IMR-90 (cell line): ENCODE measurements around the gene ACYP1. TPM values are rescaled to one million over a fixed set of nuclear protein-coding genes. Genes with fewer than 3 reads are reported as not detected.

Experiments
- ATAC-seq: fragments of 200-7000 bp; cut with Tn5 transposase; 2 replicates; pipeline ENCODE4 v1.9.1; 2020; ENCODE audit warnings: low read depth, mild to moderate bottlenecking, moderate library complexity
- BruUV-seq: library from RNA; stranded (reverse); fragments of 400-500 nt; replicated peaks from 2 replicates; lab custom pipeline; 2021; lab: Mats Ljungman, UMichigan
- CTCF ChIA-PET: fragments of 300-600 bp; formaldehyde crosslinking; extraction: SDS; loops from one replicate; lab custom pipeline; 2021; ENCODE audit warnings: antibody characterized with exemption; lab: Yijun Ruan, JAX
- POLR2A ChIA-PET: fragments of 300-600 bp; sonication (Branson Sonifier 250); formaldehyde crosslinking; loops from one replicate; lab custom pipeline; 2022; ENCODE audit warnings: antibody characterized with exemption; ENCODE audit not compliant: unreplicated experiment; lab: Charles Lee
- DNase-seq: peaks from one replicate; pipeline ENCODE4 v3.0.0; 2013
- H2AFZ ChIP-seq: replicated peaks from 2 replicates; pipeline ENCODE3; 2013; ENCODE audit warnings: low read length, mild to moderate bottlenecking; ENCODE audit not compliant: poor library complexity
- H2AK5ac ChIP-seq: 2 replicates; pipeline ENCODE4 v1.6.1; 2013; ENCODE audit warnings: low read depth, low read length, inconsistent platforms
- H2AK9ac ChIP-seq: replicated peaks from 2 replicates; pipeline ENCODE3; 2013; ENCODE audit warnings: mild to moderate bottlenecking, low read depth, low read length, moderate library complexity; ENCODE audit not compliant: poor library complexity
- H2BK120ac ChIP-seq: 2 replicates; pipeline ENCODE4 v1.6.1; 2013; ENCODE audit warnings: low read depth, low read length, inconsistent platforms
- H2BK15ac ChIP-seq: 3 replicates; pipeline ENCODE4 v1.6.1; 2013; ENCODE audit warnings: low read depth, low read length, inconsistent platforms
- H2BK20ac ChIP-seq: 2 replicates; pipeline ENCODE4 v1.6.1; 2013; ENCODE audit warnings: low read depth, mild to moderate bottlenecking, inconsistent platforms, low read length, moderate library complexity
- H2BK5ac ChIP-seq: 2 replicates; pipeline ENCODE4 v1.6.1; 2013; ENCODE audit warnings: mild to moderate bottlenecking, low read depth, low read length, inconsistent platforms; ENCODE audit not compliant: poor library complexity, severe bottlenecking
- H3K14ac ChIP-seq: replicated peaks from 2 replicates; pipeline ENCODE4 v1.6.1; 2013; ENCODE audit warnings: low read depth, low read length, inconsistent platforms
- H3K18ac ChIP-seq: 2 replicates; pipeline ENCODE4 v1.6.1; 2013; ENCODE audit warnings: low read depth, low read length, control low read depth
- H3K23ac ChIP-seq: 2 replicates; pipeline ENCODE4 v1.6.1; 2013; ENCODE audit warnings: low read depth, low read length, inconsistent platforms
- H3K27ac ChIP-seq: 2 replicates; pipeline ENCODE4 v1.5.1; 2013; ENCODE audit warnings: mild to moderate bottlenecking, control low read depth, low read length; ENCODE audit not compliant: insufficient read depth
- H3K27me3 ChIP-seq: 2 replicates; pipeline ENCODE4 v1.6.1; 2013; ENCODE audit warnings: low read length; ENCODE audit not compliant: control insufficient read depth, insufficient read depth
- H3K36me3 ChIP-seq: 2 replicates; pipeline ENCODE4 v1.6.1; 2013; ENCODE audit warnings: low read length, mixed read lengths; ENCODE audit not compliant: control insufficient read depth, insufficient read depth
- H3K4ac ChIP-seq: 2 replicates; pipeline ENCODE4 v1.6.1; 2013; ENCODE audit warnings: low read depth, low read length, inconsistent platforms
- H3K4me1 ChIP-seq: 2 replicates; pipeline ENCODE4 v1.6.1; 2013; ENCODE audit warnings: low read length, mixed read lengths; ENCODE audit not compliant: control insufficient read depth, insufficient read depth
- H3K4me2 ChIP-seq: 2 replicates; pipeline ENCODE4 v1.6.1; 2013; ENCODE audit warnings: low read depth, mild to moderate bottlenecking, control low read depth, low read length, moderate library complexity
- H3K4me3 ChIP-seq: 2 replicates; pipeline ENCODE4 v1.5.1; 2013; ENCODE audit warnings: low read depth, mild to moderate bottlenecking, control low read depth, low read length, moderate library complexity; ENCODE audit not compliant: insufficient read depth
- H3K56ac ChIP-seq: 2 replicates; pipeline ENCODE4 v1.6.1; 2013; ENCODE audit warnings: low read length, inconsistent platforms; ENCODE audit not compliant: insufficient read depth; ENCODE audit errors: extremely low read depth
- H3K79me1 ChIP-seq, 2 experiments: 2 replicates each; pipeline ENCODE4 v1.6.1; 2013; ENCODE audit warnings: low read length in 2 of 2, inconsistent platforms in 1 of 2, low read depth in 1 of 2
- H3K9ac ChIP-seq: 2 replicates; pipeline ENCODE4 v1.6.1; 2013; ENCODE audit warnings: low read depth, low read length, control low read depth
- H3K9me1 ChIP-seq: 2 replicates; pipeline ENCODE4 v1.6.1; 2013; ENCODE audit warnings: low read length, inconsistent platforms; ENCODE audit not compliant: insufficient read depth
- H3K9me3 ChIP-seq: 2 replicates; pipeline ENCODE4 v1.6.1; 2013; ENCODE audit warnings: low read length; ENCODE audit not compliant: control insufficient read depth, insufficient read depth
- H4K20me1 ChIP-seq: 2 replicates; pipeline ENCODE4 v1.6.1; 2013; ENCODE audit warnings: low read length, inconsistent platforms; ENCODE audit not compliant: insufficient read depth
- H4K5ac ChIP-seq: 2 replicates; pipeline ENCODE4 v1.6.1; 2013; ENCODE audit warnings: mild to moderate bottlenecking, low read depth, low read length, control low read depth
- H4K8ac ChIP-seq, 2 experiments: 2 replicates each; pipeline ENCODE4 v1.6.1; 2013; ENCODE audit warnings: low read depth in 2 of 2, low read length in 2 of 2, control low read depth in 1 of 2, inconsistent platforms in 1 of 2
- H4K91ac ChIP-seq: 2 replicates; pipeline ENCODE4 v1.6.1; 2013; ENCODE audit warnings: low read depth, low read length, inconsistent platforms; ENCODE audit not compliant: insufficient read depth
- BHLHE40 ChIP-seq: fragments of 150-350 bp; IDR thresholded peaks from 2 replicates; pipeline ENCODE4 v1.6.1; 2016; ENCODE audit warnings: mild to moderate bottlenecking, low read depth, low read length
- CEBPB ChIP-seq: IDR thresholded peaks from 2 replicates; pipeline ENCODE4 v1.6.1; 2012; ENCODE audit warnings: low read depth, low read length, improper control_type of control experiment
- CHD1 ChIP-seq: IDR thresholded peaks from 2 replicates; pipeline ENCODE4 v1.6.1; 2012; ENCODE audit warnings: low read depth, low read length, improper control_type of control experiment
- FOS ChIP-seq: fragments of 150-350 bp; IDR thresholded peaks from 2 replicates; pipeline ENCODE4 v1.6.1; 2016; ENCODE audit warnings: low read depth, low read length
- MAFK ChIP-seq: IDR thresholded peaks from 2 replicates; pipeline ENCODE4 v1.6.1; 2012; ENCODE audit warnings: low read depth, low read length, improper control_type of control experiment
- MAZ ChIP-seq: IDR thresholded peaks from 2 replicates; pipeline ENCODE4 v1.6.1; 2012; ENCODE audit warnings: low read depth, mild to moderate bottlenecking, low read length, improper control_type of control experiment, moderate library complexity, borderline replicate concordance
- MXI1 ChIP-seq: IDR thresholded peaks from 2 replicates; pipeline ENCODE4 v1.6.1; 2012; ENCODE audit warnings: low read depth, mild to moderate bottlenecking, low read length, moderate library complexity, borderline replicate concordance
- NFE2L2 ChIP-seq: fragments of 150-350 bp; IDR thresholded peaks from 2 replicates; pipeline ENCODE4 v1.6.1; 2016; ENCODE audit warnings: low read depth, mild to moderate bottlenecking, low read length
- POLR2A ChIP-seq: IDR thresholded peaks from 2 replicates; pipeline ENCODE4 v1.6.1; 2012; ENCODE audit warnings: mild to moderate bottlenecking, low read depth, low read length
- RAD21 ChIP-seq: IDR thresholded peaks from 2 replicates; pipeline ENCODE4 v1.6.1; 2012; ENCODE audit warnings: low read length, improper control_type of control experiment
- RCOR1 ChIP-seq: IDR thresholded peaks from 2 replicates; pipeline ENCODE4 v1.6.1; 2012; ENCODE audit warnings: mild to moderate bottlenecking, low read length, improper control_type of control experiment; ENCODE audit not compliant: insufficient replicate concordance
- RFX5 ChIP-seq: IDR thresholded peaks from 2 replicates; pipeline ENCODE4 v1.8.0; 2012; ENCODE audit warnings: low read depth, mild to moderate bottlenecking, low read length, moderate library complexity
- SMC3 ChIP-seq: fragments of 150-350 bp; IDR thresholded peaks from 2 replicates; pipeline ENCODE4 v1.6.1; 2016; ENCODE audit warnings: low read depth, mild to moderate bottlenecking, antibody characterized with exemption, low read length, moderate library complexity
- WGBS, 2 experiments: methylation state at CpG; one replicate each; pipeline versions ENCODE4 v1.1.5 to v1.1.7; 2013; ENCODE audit warnings: missing lambda C conversion rate in 2 of 2; ENCODE audit not compliant: insufficient read length in 1 of 2; ENCODE audit errors: extremely low coverage in 2 of 2; 5-methylcytosine and 5-hydroxymethylcytosine counted together
- dilution Hi-C: fragments of 300-500 bp; cut with HindIII; formaldehyde crosslinking; loops from one replicate; pipeline ENCODE4 v1.14.3; 2018; ENCODE audit warnings: low sequenced_read_pairs; ENCODE audit not compliant: unreplicated experiment
- in situ Hi-C: fragments of 300-500 bp; cut with MboI; formaldehyde crosslinking; loops from 3 replicates; pipeline ENCODE4 v1.14.3; 2019; ENCODE audit warnings: low sequenced_read_pairs, inconsistent platforms, mixed read lengths
- intact Hi-C: fragments of 100-400 bp; cut with micrococcal nuclease; formaldehyde crosslinking; loops from 2 replicates; pipeline ENCODE4 v1.10.0; 2022
- polyA plus RNA-seq, 3 experiments: library from polyadenylated mRNA; depleted of rRNA; stranded (reverse); fragments of >200 nt; gene quantifications; 2 replicates each; pipeline ENCODE4 v1.2.3, GENCODE V29; 2012; ENCODE audit warnings: low replicate concordance in 1 of 3
- total RNA-seq: library from RNA; depleted of rRNA; stranded (reverse); fragments of >200 nt; gene quantifications from 2 replicates; pipeline ENCODE4 v1.2.3, GENCODE V29; 2012
- TF ChIP-seq, protein P1 (sequence below): fragments of 150-350 bp; IDR thresholded peaks from 2 replicates; pipeline ENCODE4 v1.6.1; 2016; ENCODE audit warnings: low read depth, mild to moderate bottlenecking, low read length, moderate library complexity, borderline replicate concordance
- TF ChIP-seq, protein P2 (sequence below): conservative IDR thresholded peaks from 2 replicates; pipeline ENCODE4 v1.5.1; 2012; ENCODE audit warnings: mild to moderate bottlenecking, low read depth, low read length, improper control_type of control experiment
- TF ChIP-seq, protein P3 (sequence below): fragments of 150-350 bp; IDR thresholded peaks from 2 replicates; pipeline ENCODE4 v1.6.1; 2017; ENCODE audit warnings: mild to moderate bottlenecking, antibody characterized with exemption, low read length, low read depth

The ACYP1 gene
- total and polyA plus RNA-seq, 2 of the 4 experiments (the other 2 are of a cell fraction): 4.1 to 24.0 TPM

DNA sequence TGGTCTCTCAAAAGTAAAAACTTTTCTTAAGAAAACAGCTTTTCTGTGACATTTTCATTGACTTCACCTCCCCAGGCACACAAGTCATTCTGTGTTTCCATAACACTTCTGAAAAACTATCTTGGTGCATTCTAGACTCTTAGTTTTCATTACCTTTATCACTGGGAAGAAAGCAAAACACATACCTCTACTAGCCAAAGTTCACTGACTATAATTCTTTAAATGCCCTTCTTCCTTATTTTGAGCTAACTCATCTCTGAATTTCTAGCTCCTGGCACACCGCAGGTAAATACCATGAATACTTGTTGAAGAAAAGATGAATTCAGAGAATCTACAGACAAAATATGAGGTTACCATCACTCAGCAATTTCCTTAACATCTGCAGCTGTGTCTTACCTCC, 33.7 kb downstream of the ACYP1 start:
- Histone ChIP-seq H3K4me2 (no peak overlapping the region), H3K56ac (no peak overlapping the region), H4K8ac (no peak overlapping the region), H3K36me3 (peaks cover 12% of the 10 kb centered on the region), H3K18ac (no peak overlapping the region), H3K27ac (no peak overlapping the region), H3K14ac (no peak overlapping the region), H2BK15ac (no peak overlapping the region), H2AK5ac (no peak overlapping the region), H3K4me3 (no peak overlapping the region), H4K20me1 (no peaks in the 10 kb centered on the region), H3K9ac (no peak overlapping the region), H2AK9ac (no peak overlapping the region), H4K91ac (no peak overlapping the region), H3K23ac (no peak overlapping the region), H2BK5ac (no peak overlapping the region), H3K4ac (no peak overlapping the region), H2BK20ac (no peak overlapping the region), H2AFZ (no peak overlapping the region), H2BK120ac (no peak overlapping the region), H3K9me1 (peaks cover 5% of the 10 kb centered on the region; the same call in 1 of the 2 replicates), H3K27me3 (no peaks in the 10 kb centered on the region), H3K9me3 (no peaks in the 10 kb centered on the region), H3K79me1 (no peaks in the 10 kb centered on the region), H3K4me1 (no peaks in the 10 kb centered on the region), H4K5ac (no peak overlapping the region)
- BruUV-seq: no TSS peak
- POLR2A ChIA-PET: no interaction called here
- DNase-seq (no peak), ATAC-seq (no peak)
- CTCF ChIA-PET: no interaction called here
- no CpG with 5 or more reads among the region's 1 CpG for WGBS, 2 experiments
- no peak for TF ChIP-seq RAD21
- TF ChIP-seq FOS: no peak
- TF ChIP-seq, protein P1, sequence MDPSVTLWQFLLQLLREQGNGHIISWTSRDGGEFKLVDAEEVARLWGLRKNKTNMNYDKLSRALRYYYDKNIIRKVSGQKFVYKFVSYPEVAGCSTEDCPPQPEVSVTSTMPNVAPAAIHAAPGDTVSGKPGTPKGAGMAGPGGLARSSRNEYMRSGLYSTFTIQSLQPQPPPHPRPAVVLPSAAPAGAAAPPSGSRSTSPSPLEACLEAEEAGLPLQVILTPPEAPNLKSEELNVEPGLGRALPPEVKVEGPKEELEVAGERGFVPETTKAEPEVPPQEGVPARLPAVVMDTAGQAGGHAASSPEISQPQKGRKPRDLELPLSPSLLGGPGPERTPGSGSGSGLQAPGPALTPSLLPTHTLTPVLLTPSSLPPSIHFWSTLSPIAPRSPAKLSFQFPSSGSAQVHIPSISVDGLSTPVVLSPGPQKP: no peak
- TF ChIP-seq MAZ: no peak
- TF ChIP-seq RFX5: no peak
- TF ChIP-seq RCOR1: no peak
- no peak for TF ChIP-seq BHLHE40
- no peak for TF ChIP-seq SMC3
- TF ChIP-seq, protein P2, sequence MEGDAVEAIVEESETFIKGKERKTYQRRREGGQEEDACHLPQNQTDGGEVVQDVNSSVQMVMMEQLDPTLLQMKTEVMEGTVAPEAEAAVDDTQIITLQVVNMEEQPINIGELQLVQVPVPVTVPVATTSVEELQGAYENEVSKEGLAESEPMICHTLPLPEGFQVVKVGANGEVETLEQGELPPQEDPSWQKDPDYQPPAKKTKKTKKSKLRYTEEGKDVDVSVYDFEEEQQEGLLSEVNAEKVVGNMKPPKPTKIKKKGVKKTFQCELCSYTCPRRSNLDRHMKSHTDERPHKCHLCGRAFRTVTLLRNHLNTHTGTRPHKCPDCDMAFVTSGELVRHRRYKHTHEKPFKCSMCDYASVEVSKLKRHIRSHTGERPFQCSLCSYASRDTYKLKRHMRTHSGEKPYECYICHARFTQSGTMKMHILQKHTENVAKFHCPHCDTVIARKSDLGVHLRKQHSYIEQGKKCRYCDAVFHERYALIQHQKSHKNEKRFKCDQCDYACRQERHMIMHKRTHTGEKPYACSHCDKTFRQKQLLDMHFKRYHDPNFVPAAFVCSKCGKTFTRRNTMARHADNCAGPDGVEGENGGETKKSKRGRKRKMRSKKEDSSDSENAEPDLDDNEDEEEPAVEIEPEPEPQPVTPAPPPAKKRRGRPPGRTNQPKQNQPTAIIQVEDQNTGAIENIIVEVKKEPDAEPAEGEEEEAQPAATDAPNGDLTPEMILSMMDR: no peak
- TF ChIP-seq NFE2L2: no peak
- no peak for TF ChIP-seq CEBPB
- no peak for TF ChIP-seq POLR2A
- no peak for TF ChIP-seq CHD1
- TF ChIP-seq, protein P3, sequence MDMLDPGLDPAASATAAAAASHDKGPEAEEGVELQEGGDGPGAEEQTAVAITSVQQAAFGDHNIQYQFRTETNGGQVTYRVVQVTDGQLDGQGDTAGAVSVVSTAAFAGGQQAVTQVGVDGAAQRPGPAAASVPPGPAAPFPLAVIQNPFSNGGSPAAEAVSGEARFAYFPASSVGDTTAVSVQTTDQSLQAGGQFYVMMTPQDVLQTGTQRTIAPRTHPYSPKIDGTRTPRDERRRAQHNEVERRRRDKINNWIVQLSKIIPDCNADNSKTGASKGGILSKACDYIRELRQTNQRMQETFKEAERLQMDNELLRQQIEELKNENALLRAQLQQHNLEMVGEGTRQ: no peak
- TF ChIP-seq MXI1: no peak
- TF ChIP-seq MAFK: no peak
- in situ Hi-C loops: no loop called here
- intact Hi-C loops: no loop called here
- dilution Hi-C loops: no loop called here
